Esophagus squamous epithelium (tissue), 5 donors: ENCODE results near the gene HSPA12A. TPM values are rescaled to one million over a fixed set of nuclear protein-coding genes. Genes with fewer than 3 reads are reported as not detected.

Experiments used
- DNase-seq: peaks from one replicate; lab custom pipeline; 2025; lab: John Stamatoyannopoulos, UW
- H3K27ac ChIP-seq, 4 donors: fragments of 200-600 bp; sonication (generic); one replicate each; pipeline ENCODE4 v1.5.1; 2016 to 2019; ENCODE audit warnings: mild to moderate bottlenecking in 1 of 4
- H3K27me3 ChIP-seq, 4 donors: fragments of 200-600 bp; sonication (generic); 1 replicate in 3 of 4; 2 replicates in 1 of 4; pipeline versions ENCODE4 v1.5.1 to v1.6.0; 2017 to 2021; ENCODE audit warnings: antibody characterized with exemption in 1 of 4
- H3K36me3 ChIP-seq, 3 donors: fragments of 200-600 bp; sonication (generic); one replicate each; pipeline ENCODE4 v1.5.1; 2016 to 2019
- H3K4me1 ChIP-seq, 3 donors: fragments of 200-600 bp; sonication (generic); one replicate each; pipeline ENCODE4 v1.5.1; 2017 to 2019
- H3K4me3 ChIP-seq, 4 donors: fragments of 200-600 bp; sonication (generic); 1 replicate in 3 of 4; 2 replicates in 1 of 4; pipeline ENCODE4 v1.5.1; 2016 to 2019; ENCODE audit warnings: mild to moderate bottlenecking in 2 of 4, moderate library complexity in 1 of 4
- H3K9me3 ChIP-seq, 3 donors: fragments of 200-600 bp; sonication (generic); one replicate each; pipeline ENCODE4 v1.5.1; 2016 to 2019
- CTCF ChIP-seq, 6 experiments: fragments of 450-650 bp in 4 of 6; fragments of 200-600 bp in 2 of 6; sonication (generic) in 2 of 6; IDR thresholded peaks; one replicate each; pipeline ENCODE4 v1.5.1; 2016 to 2019; ENCODE audit warnings: antibody characterized with exemption in 6 of 6, mild to moderate bottlenecking in 4 of 6, moderate library complexity in 4 of 6
- POLR2A ChIP-seq, 4 donors: fragments of 450-650 bp; IDR thresholded peaks; one replicate each; pipeline ENCODE4 v1.6.1; 2017; ENCODE audit warnings: antibody characterized with exemption in 4 of 4, mild to moderate bottlenecking in 4 of 4, moderate library complexity in 3 of 4
- WGBS, 2 donors: methylation state at CpG; one replicate each; pipeline ENCODE4 v1.1.5; 2018; 5-methylcytosine and 5-hydroxymethylcytosine counted together
- intact Hi-C: fragments of 100-400 bp; cut with DNase I; formaldehyde crosslinking; loops from one replicate; pipeline ENCODE4 v1.15.0; 2022
- total RNA-seq, 4 donors: library from RNA; depleted of rRNA; stranded (reverse); fragments of >200 nt; gene quantifications; one replicate each; pipeline ENCODE4 v1.1.0, GENCODE V29; 2016
- donor health status: DM: yes; HTN: yes; CAD: no.

HSPA12A gene
- total RNA-seq, 4 donors from 2014 or later = 1.9 to 5.9 (median 2.3) TPM

- intact Hi-C loops = no loop called here
- peaks cover 0 to 10% (median 6%) of the 10 kb centered on the region in 3 donors for H3K4me1 ChIP-seq
- H3K9me3 ChIP-seq = no peaks in the 10 kb centered on the region
- 54 to 62% methylated on average over 7 to 13 of the region's 13 CpGs for WGBS, 2 donors
- H3K36me3 ChIP-seq = no peaks in the 10 kb centered on the region
- DNase-seq = no peak
- peaks cover 0 to 14% (median 0%) of the 10 kb centered on the region in 4 donors for H3K27me3 ChIP-seq
- no peak for TF ChIP-seq POLR2A (IDR thresholded peaks at IDR 0.05)
- no peak overlapping the region for H3K27ac ChIP-seq
- H3K4me3 ChIP-seq = peak overlapping the region in 1 of 4 donors; percentile 24
These were observed 76.7 kb downstream of the HSPA12A start for GRCh38 chr10:116665541-116666125.

GRCh38 chr10:116664631-116665030 is 77.7 kb downstream of the HSPA12A start:
- DNase-seq = no peak
- TF ChIP-seq CTCF (IDR thresholded peaks at IDR 0.05) = no peak
- no peak for TF ChIP-seq POLR2A (IDR thresholded peaks at IDR 0.05)
- Histone ChIP-seq H3K4me3 (no peak overlapping the region), H3K27me3 (peaks cover 0 to 4% (median 0%) of the 10 kb centered on the region in 4 donors), H3K36me3 (no peaks in the 10 kb centered on the region), H3K4me1 (peaks cover 0 to under 1% (median 0%) of the 10 kb centered on the region in 3 donors), H3K27ac (no peak overlapping the region), H3K9me3 (no peaks in the 10 kb centered on the region)
- WGBS, 2 donors = 64 to 88% methylated on average over 3 to 4 of the region's 5 CpGs
- intact Hi-C loops = no loop called here

DNA sequence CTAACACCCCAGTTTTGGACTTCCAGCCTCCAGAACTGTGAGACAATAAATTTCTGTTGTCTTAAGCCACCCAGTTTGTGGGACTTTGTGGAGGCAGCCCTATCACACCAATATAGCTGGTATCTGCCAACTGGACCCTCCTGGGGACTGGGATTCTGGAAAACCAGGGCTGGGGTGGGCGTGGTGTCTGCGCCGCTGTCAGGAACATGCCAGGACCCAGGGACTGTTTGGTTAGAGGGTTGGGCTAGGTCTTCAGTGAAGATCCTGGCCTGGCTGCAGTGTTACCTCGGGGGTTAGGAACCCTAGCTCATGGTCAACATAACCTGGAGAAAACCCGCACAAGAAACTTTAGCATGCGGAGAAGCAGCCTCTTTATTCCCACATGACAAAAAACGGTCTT is 79.0 kb downstream of the HSPA12A start:
- no peak for DNase-seq
- no peaks in the 10 kb centered on the region for H3K4me1 ChIP-seq
- H3K4me3 ChIP-seq = no peak overlapping the region
- no peaks in the 10 kb centered on the region for H3K27me3 ChIP-seq
- TF ChIP-seq CTCF (IDR thresholded peaks at IDR 0.05) (no peak), POLR2A (IDR thresholded peaks at IDR 0.05) (no peak)
- H3K27ac ChIP-seq = no peak overlapping the region
- H3K9me3 ChIP-seq = no peaks in the 10 kb centered on the region
- no peaks in the 10 kb centered on the region for H3K36me3 ChIP-seq
- intact Hi-C loops = no loop called here
- 86 to 90% methylated on average over 4 of the region's 7 CpGs for WGBS, 2 donors

DNA sequence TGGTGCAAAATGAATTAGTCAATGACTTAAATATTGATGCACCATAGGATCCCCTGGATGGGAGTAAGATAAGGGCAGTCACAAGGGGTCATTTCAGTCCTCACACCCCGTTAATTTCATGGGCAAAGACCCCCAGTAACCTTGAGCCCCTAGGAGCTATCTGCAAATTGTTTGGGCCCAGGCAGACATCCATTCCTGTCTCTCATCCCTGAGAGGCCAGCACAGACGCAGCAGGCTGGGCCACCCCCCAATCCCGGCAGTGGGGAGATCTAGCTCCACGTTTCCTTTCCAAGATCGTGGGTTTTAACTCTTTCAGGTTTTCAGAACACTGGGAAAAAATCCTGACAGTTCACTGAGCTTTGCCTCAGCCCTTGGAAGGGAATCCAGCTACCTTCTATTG is 81.5 kb downstream of the HSPA12A start:
- 11 to 18% methylated on average over 4 of the region's 5 CpGs for WGBS, 2 donors
- Histone ChIP-seq H3K4me1 (no peaks in the 10 kb centered on the region), H3K27ac (no peak overlapping the region), H3K4me3 (no peak overlapping the region), H3K9me3 (no peaks in the 10 kb centered on the region), H3K36me3 (no peaks in the 10 kb centered on the region), H3K27me3 (no peaks in the 10 kb centered on the region)
- DNase-seq = no peak
- TF ChIP-seq CTCF (IDR thresholded peaks at IDR 0.05) = no peak
- TF ChIP-seq POLR2A (IDR thresholded peaks at IDR 0.05) = no peak
- intact Hi-C loops = no loop called here

GRCh38 chr10:116659049-116659670 is 83.2 kb downstream of the HSPA12A start:
- no peak for DNase-seq
- intact Hi-C loops = no loop called here
- Histone ChIP-seq H3K27ac (no peak overlapping the region), H3K4me3 (no peak overlapping the region), H3K4me1 (no peaks in the 10 kb centered on the region), H3K9me3 (no peaks in the 10 kb centered on the region), H3K27me3 (peaks cover 0 to 8% (median 0%) of the 10 kb centered on the region in 4 donors), H3K36me3 (no peaks in the 10 kb centered on the region)
- no peak for TF ChIP-seq CTCF (IDR thresholded peaks at IDR 0.05)
- no peak for TF ChIP-seq POLR2A (IDR thresholded peaks at IDR 0.05)
- 63 to 65% methylated on average over 10 of the region's 10 CpGs for WGBS, 2 donors
